NCI-H187 (cell line): Measurements from ENCODE around the gene UBE2H.
"Not testable (repeated sequence)": the region's sequence is repeated elsewhere in the genome, so short reads cannot be mapped to it uniquely, and the experiment has no call there.

Experiments used
- DNase-seq, 2 experiments: peaks; one replicate each; lab custom pipeline; 2025; lab: John Stamatoyannopoulos, UW

The UBE2H gene

GRCh38 chr7:129872054-129872453 is 80.7 kb downstream of the UBE2H start:
- no peak for DNase-seq

- DNase-seq = no peak
These were observed 82.1 kb downstream of the UBE2H start for GRCh38 chr7:129870668-129871067.

GRCh38 chr7:129866251-129866650 is 86.5 kb downstream of the UBE2H start:
- DNase-seq = no peak

- DNase-seq = no peak
These were observed 86.9 kb downstream of the UBE2H start for GRCh38 chr7:129865925-129866201.

GRCh38 chr7:129865093-129865924 is 87.5 kb downstream of the UBE2H start:
- no peak for DNase-seq

- not testable (repeated sequence) for DNase-seq
These were observed 88.1 kb downstream of the UBE2H start for GRCh38 chr7:129864676-129865075.

GRCh38 chr7:129864042-129864441 is 88.7 kb downstream of the UBE2H start:
- DNase-seq = no peak

- DNase-seq = no peak
These were observed 90.1 kb downstream of the UBE2H start for GRCh38 chr7:129862682-129863081.

GRCh38 chr7:129860784-129861183 is 92.0 kb downstream of the UBE2H start:
- not testable (repeated sequence) for DNase-seq

- DNase-seq = no peak
These were observed 93.6 kb downstream of the UBE2H start for GRCh38 chr7:129859183-129859582.

- DNase-seq = no peak
These were observed 94.3 kb downstream of the UBE2H start for GRCh38 chr7:129858490-129858889.

GRCh38 chr7:129857313-129857712 is 95.4 kb downstream of the UBE2H start:
- DNase-seq = no peak

GRCh38 chr7:129855935-129856717 is 96.6 kb downstream of the UBE2H start:
- no peak for DNase-seq

- no peak for DNase-seq
These were observed 97.5 kb downstream of the UBE2H start for GRCh38 chr7:129855234-129855673.

- no peak for DNase-seq
These were observed 98.4 kb downstream of the UBE2H start for GRCh38 chr7:129854401-129854800.

- no peak for DNase-seq
These were observed 99.0 kb downstream of the UBE2H start for GRCh38 chr7:129853661-129854268.

GRCh38 chr7:129851809-129852208 is 101.0 kb downstream of the UBE2H start:
- no peak for DNase-seq

- no peak for DNase-seq
These were observed 101.6 kb downstream of the UBE2H start for GRCh38 chr7:129851174-129851573.

GRCh38 chr7:129848436-129848835 is 104.3 kb downstream of the UBE2H start:
- no peak for DNase-seq

- DNase-seq = no peak
These were observed 106.8 kb downstream of the UBE2H start for GRCh38 chr7:129845972-129846327.

- DNase-seq = no peak
These were observed 107.4 kb downstream of the UBE2H start for GRCh38 chr7:129845178-129845971.
